ENCODE data around the gene VPS45.

- TF ChIP-seq REST (IDR thresholded peaks at IDR 0.05; ENCODE audit: low read depth, low read length) (no peak), USF2 (IDR thresholded peaks at IDR 0.05; ENCODE audit: borderline replicate concordance, low read depth, low read length) (no peak), EP300 (IDR thresholded peaks at IDR 0.05; ENCODE audit: borderline replicate concordance in 1 of 2, low read depth in 1 of 2, low read length in 1 of 2) (no peak), TEAD4 (IDR thresholded peaks at IDR 0.05; ENCODE audit: borderline replicate concordance, insufficient read depth) (no peak), FOXM1 (IDR thresholded peaks at IDR 0.05; ENCODE audit: low read depth) (no peak), JUND (IDR thresholded peaks at IDR 0.05) (no peak), RFX5 (IDR thresholded peaks at IDR 0.05; ENCODE audit: low read length) (no peak), MEF2A (IDR thresholded peaks at IDR 0.05; ENCODE audit: borderline replicate concordance, low read depth) (no peak), EZH2phosphoT487 (IDR thresholded peaks at IDR 0.05; ENCODE audit: borderline replicate concordance, low read depth) (no peak), SMC3 (IDR thresholded peaks at IDR 0.05; ENCODE audit: low read depth, low read length) (no peak), CHD2 (IDR thresholded peaks at IDR 0.05; ENCODE audit: low read length, partially characterized antibody) (no peak)
- TF ChIP-seq, protein P1, sequence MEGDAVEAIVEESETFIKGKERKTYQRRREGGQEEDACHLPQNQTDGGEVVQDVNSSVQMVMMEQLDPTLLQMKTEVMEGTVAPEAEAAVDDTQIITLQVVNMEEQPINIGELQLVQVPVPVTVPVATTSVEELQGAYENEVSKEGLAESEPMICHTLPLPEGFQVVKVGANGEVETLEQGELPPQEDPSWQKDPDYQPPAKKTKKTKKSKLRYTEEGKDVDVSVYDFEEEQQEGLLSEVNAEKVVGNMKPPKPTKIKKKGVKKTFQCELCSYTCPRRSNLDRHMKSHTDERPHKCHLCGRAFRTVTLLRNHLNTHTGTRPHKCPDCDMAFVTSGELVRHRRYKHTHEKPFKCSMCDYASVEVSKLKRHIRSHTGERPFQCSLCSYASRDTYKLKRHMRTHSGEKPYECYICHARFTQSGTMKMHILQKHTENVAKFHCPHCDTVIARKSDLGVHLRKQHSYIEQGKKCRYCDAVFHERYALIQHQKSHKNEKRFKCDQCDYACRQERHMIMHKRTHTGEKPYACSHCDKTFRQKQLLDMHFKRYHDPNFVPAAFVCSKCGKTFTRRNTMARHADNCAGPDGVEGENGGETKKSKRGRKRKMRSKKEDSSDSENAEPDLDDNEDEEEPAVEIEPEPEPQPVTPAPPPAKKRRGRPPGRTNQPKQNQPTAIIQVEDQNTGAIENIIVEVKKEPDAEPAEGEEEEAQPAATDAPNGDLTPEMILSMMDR (IDR thresholded peaks at IDR 0.05): no peak
- TF ChIP-seq, protein P2, sequence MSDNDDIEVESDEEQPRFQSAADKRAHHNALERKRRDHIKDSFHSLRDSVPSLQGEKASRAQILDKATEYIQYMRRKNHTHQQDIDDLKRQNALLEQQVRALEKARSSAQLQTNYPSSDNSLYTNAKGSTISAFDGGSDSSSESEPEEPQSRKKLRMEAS (IDR thresholded peaks at IDR 0.05; ENCODE audit: low read depth): no peak
- TF ChIP-seq, protein P3, sequence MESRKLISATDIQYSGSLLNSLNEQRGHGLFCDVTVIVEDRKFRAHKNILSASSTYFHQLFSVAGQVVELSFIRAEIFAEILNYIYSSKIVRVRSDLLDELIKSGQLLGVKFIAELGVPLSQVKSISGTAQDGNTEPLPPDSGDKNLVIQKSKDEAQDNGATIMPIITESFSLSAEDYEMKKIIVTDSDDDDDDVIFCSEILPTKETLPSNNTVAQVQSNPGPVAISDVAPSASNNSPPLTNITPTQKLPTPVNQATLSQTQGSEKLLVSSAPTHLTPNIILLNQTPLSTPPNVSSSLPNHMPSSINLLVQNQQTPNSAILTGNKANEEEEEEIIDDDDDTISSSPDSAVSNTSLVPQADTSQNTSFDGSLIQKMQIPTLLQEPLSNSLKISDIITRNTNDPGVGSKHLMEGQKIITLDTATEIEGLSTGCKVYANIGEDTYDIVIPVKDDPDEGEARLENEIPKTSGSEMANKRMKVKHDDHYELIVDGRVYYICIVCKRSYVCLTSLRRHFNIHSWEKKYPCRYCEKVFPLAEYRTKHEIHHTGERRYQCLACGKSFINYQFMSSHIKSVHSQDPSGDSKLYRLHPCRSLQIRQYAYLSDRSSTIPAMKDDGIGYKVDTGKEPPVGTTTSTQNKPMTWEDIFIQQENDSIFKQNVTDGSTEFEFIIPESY (IDR thresholded peaks at IDR 0.05; ENCODE audit: borderline replicate concordance, low read depth): no peak
Measured at GRCh38 chr1:150194381-150195031, 126.9 kb downstream of the VPS45 start.
